Muscle of leg (tissue), 11 donors: ENCODE results near the gene SMAD3. TPM values are rescaled to one million over a fixed set of nuclear protein-coding genes. Genes with fewer than 3 reads are reported as not detected.

Experiments used
- DNase-seq: peaks from one replicate; pipeline ENCODE4 v3.0.0; 2013
- H3K27ac ChIP-seq: one replicate; pipeline ENCODE4 v1.5.1; 2013; ENCODE audit warnings: mild to moderate bottlenecking, low read length, control low read depth
- H3K27me3 ChIP-seq: one replicate; pipeline ENCODE4 v1.6.1; 2013; ENCODE audit warnings: low read length; ENCODE audit not compliant: control insufficient read depth, insufficient read depth
- H3K36me3 ChIP-seq: one replicate; pipeline ENCODE4 v1.6.1; 2013; ENCODE audit warnings: low read length; ENCODE audit not compliant: control insufficient read depth, insufficient read depth
- H3K4me1 ChIP-seq: one replicate; pipeline ENCODE4 v1.6.1; 2013; ENCODE audit warnings: low read length; ENCODE audit not compliant: control insufficient read depth, insufficient read depth
- H3K4me3 ChIP-seq: one replicate; pipeline ENCODE4 v1.5.1; 2013; ENCODE audit warnings: low read length, control low read depth
- H3K9me3 ChIP-seq: replicated peaks from 2 replicates; pipeline ENCODE4 v1.6.1; 2013; ENCODE audit warnings: low read depth, low read length; ENCODE audit not compliant: control insufficient read depth
- WGBS: methylation state at CpG from one replicate; pipeline ENCODE4 v1.1.5; 2013; ENCODE audit warnings: missing lambda C conversion rate; ENCODE audit not compliant: insufficient coverage; 5-methylcytosine and 5-hydroxymethylcytosine counted together
- polyA plus RNA-seq, 8 donors: library from polyadenylated mRNA; unstranded; fragments of 120-200 nt; gene quantifications; one replicate each; pipeline versions ENCODE4 v1.2.1 to v1.2.3, GENCODE V29; 2013; ENCODE audit warnings: inconsistent platforms in 1 of 8, low replicate concordance in 1 of 8; ENCODE audit not compliant: insufficient read length in 8 of 8, insufficient read depth in 1 of 8
- total RNA-seq: library from RNA; stranded (reverse); fragments of 120-200 nt; gene quantifications from one replicate; pipeline ENCODE4 v1.2.4, GENCODE V29; 2013

Gene SMAD3
- total and polyA plus RNA-seq, 9 donors = 18.3 to 34.0 (median 25.8) TPM

DNA sequence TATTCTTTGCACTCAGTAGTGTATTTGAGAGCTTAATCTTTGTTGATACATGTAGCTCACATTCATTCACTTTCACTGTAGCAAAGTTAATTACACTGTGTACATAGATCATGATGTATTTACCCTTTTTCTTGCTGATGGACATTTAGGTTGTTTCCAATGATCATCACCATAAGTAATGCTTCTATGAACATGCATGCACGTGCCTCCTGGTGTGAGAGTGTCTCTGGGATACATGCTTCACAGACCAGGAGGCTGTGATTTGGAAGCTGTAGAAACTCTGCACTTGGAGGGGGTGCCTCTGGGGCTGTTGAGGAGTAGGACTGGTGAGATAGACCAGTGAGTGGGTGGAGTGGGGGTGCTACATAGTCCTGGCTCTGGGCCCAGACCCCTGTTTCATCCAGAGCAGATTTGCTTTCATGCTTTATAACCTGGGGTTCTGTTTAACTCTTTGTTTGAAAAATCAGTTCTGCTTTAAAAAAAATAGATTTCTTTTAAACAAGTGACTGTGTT is 18.2 kb upstream of the SMAD3 start:
- no CpG with 5 or more reads among the region's 1 CpG for WGBS
- no peaks in the 10 kb centered on the region for H3K36me3 ChIP-seq
- no peak overlapping the region for H3K27ac ChIP-seq
- no peaks in the 10 kb centered on the region for H3K9me3 ChIP-seq
- no peak for DNase-seq
- no peak overlapping the region for H3K4me3 ChIP-seq
- H3K27me3 ChIP-seq = no peaks in the 10 kb centered on the region
- peaks cover 11% of the 10 kb centered on the region for H3K4me1 ChIP-seq

DNA sequence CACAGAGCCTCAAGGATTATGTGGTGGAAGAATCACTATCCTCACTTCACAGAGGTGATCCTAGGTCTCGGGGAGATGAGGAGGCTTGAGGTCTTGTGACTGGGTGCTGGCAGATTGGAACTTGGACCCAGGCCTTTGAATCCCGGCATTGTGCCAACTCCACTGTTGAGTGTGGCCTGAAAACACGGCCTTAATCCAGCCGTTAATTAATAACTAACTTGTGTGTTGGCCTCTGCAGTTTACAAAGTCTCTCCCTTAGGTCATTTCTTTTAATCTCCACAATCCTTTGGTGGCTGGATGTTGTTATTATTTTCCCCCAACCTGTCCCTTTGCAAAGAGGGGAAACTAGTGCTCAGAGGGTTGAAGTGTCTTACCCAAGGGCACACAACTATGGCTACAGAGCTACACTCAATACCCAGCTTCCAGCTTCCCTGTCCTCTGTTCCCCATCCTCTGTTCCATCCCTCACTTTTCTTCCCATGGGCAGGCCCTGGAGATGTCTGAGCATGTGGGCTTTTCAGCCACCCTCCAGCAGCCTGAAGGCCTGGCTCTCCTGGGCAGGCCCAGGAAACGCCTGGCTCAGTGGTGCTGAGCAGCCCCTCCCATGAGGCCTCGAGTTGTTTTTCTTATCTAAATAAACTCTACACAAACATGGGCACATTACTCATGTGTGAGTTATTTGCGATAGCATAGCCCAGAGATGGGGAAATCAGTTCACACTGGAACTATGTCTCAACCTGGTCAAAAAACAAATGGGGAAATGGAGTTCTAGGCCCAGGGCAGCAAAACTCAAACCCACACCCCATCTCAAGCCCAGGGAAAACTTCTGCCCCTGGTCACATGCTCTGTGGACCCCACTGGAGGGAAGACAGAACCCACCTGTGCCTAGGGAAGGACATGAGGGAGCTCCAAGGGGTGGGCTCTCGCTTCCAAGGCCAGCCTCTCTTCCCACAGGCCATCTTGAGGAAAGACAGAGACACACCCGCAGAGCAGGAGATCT is 16.8 kb upstream of the SMAD3 start:
- no peaks in the 10 kb centered on the region for H3K36me3 ChIP-seq
- no peak overlapping the region for H3K27ac ChIP-seq
- WGBS = 80% methylated on average over 2 of the region's 9 CpGs
- no peaks in the 10 kb centered on the region for H3K9me3 ChIP-seq
- H3K4me1 ChIP-seq = peaks cover 7% of the 10 kb centered on the region
- H3K4me3 ChIP-seq = no peak overlapping the region
- no peak for DNase-seq
- H3K27me3 ChIP-seq = no peaks in the 10 kb centered on the region

DNA sequence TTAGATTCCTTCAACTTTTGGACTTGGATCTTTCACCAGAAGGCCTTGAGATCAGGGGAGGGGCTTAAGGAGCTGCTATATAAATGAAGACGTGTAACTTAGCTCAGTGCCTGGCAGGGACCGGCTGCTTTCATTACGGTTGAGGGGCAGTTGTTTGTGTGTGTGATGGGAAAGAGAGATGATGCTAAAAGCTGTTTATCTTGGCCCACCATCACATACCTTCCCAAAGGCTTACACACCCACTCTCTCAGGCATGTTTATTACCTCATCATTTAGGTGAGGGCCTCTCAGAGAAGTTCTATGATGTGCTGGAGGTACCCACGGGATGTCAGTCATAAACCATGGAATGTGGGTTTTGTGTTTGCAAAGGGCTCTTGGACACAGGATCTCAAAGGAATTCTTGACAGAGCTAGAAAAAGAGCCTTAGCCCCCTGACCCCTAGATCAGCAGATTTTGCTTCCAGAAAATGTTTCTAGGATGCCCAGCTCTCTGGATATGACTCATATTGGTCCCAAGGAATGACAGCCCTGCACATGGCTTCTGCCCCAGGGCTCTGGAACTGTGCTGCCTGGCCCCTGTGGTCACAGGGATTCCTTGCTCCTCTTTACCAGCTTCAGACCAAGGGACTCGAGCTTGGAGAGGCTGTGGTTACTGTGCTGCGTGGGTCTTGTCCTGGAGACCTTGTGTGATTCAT is 15.9 kb upstream of the SMAD3 start:
- Histone ChIP-seq H3K9me3 (no peaks in the 10 kb centered on the region), H3K27ac (no peak overlapping the region), H3K27me3 (no peaks in the 10 kb centered on the region), H3K36me3 (no peaks in the 10 kb centered on the region), H3K4me3 (no peak overlapping the region), H3K4me1 (peaks cover under 1% of the 10 kb centered on the region)
- WGBS = 57% methylated on average over 3 of the region's 6 CpGs
- no peak for DNase-seq

DNA sequence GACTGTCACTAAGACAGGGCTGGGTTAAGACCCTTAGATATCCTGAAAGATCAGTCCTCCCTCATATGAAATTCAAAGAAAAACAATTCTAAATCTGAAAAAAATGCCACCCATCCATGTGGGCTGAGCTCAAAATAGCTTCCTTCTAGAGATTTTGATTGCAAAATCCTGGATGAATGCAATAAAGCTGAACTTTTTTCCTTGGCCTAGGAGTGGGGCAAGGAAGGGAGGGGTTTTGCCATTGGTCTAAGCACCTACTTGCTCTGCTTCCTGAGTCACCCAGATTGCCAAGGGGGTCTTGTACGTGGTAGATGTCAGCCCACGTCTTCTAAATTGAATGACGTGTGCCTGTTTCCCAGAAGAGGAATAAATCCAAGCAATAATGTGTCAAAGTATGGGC is 15.3 kb upstream of the SMAD3 start:
- no peak for DNase-seq
- Histone ChIP-seq H3K9me3 (no peaks in the 10 kb centered on the region), H3K27ac (no peak overlapping the region), H3K4me1 (no peaks in the 10 kb centered on the region), H3K4me3 (no peak overlapping the region), H3K36me3 (no peaks in the 10 kb centered on the region), H3K27me3 (no peaks in the 10 kb centered on the region)
- WGBS = no CpG with 5 or more reads among the region's 3 CpGs

DNA sequence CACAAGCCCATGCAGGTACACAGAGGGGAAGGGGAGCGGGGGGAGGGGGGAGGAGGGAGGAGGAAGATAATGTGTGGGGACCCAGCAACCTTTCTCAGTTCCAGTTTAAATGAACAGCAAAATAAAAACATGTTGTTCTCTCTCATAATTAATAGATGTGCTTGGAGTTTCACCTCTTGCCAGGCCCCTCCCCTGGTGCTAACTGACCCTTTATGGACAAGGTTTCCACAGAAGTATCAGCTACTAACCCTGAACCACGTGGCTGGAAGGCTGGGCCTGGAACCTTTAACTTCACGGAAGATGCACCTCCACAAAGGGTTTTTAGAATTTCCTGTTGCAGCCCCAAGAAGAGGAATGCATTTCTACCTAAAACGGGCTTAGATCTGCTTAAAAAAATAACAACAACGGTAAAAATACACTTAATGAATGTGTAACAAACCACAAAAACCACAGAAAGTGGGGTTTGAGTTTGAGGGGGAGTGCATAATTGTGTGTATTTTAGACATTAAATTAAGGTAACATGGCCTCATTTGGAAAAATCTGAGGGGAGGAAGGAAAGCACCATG is 14.8 kb upstream of the SMAD3 start:
- 0% methylated on average over 1 of the region's 5 CpGs for WGBS
- no peaks in the 10 kb centered on the region for H3K4me1 ChIP-seq
- no peaks in the 10 kb centered on the region for H3K9me3 ChIP-seq
- H3K27ac ChIP-seq = no peak overlapping the region
- no peak for DNase-seq
- no peaks in the 10 kb centered on the region for H3K27me3 ChIP-seq
- H3K4me3 ChIP-seq = no peak overlapping the region
- no peaks in the 10 kb centered on the region for H3K36me3 ChIP-seq

DNA sequence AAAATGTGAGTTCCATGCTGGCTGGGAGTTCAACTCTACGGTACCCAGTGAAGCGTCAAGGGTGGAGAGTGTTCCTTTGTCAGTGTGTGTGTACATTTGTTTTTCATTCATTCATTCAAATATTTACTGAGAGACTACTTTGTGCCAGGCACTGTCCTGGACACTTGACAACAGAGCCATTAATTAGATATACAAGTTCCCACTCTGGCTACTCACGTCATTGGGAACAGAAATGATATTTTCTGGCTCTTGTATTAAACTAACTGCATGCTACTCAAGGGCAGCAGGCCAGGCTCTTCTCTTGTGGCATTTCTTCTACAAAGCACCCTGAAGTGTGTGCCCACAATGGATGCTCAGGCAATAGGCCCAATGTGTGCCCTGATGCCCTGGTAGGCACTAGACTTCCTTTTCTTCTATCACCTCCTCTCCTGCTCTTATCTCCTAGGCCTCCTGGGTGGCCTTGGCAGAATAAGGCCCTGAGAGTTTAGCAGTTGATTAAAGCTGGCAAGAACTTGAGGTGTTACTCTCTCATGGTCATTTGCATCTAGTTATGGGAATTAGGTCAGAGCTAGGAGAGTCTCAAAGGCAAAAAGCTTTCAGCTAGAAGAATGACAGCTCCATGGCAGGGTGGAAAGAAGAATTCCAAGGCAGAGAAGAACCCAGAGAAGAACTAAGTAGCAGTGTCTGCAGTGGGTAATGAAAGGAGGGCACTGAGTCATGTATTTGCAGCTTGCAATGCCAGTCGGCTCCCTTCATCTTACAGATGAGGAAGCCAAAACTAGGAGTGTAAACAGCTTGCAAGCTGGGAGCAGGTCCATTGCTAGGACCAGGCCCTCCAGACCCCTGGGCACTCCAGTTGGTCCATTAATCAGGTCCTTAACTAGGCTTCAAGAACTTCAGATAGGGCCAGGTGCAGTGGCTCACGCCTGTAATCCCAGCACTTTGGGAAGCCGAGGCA is 14.0 kb upstream of the SMAD3 start:
- Histone ChIP-seq H3K27ac (no peak overlapping the region), H3K9me3 (no peaks in the 10 kb centered on the region), H3K27me3 (no peaks in the 10 kb centered on the region), H3K4me3 (no peak overlapping the region), H3K4me1 (no peaks in the 10 kb centered on the region), H3K36me3 (no peaks in the 10 kb centered on the region)
- DNase-seq = no peak
- 73% methylated on average over 2 of the region's 6 CpGs for WGBS

DNA sequence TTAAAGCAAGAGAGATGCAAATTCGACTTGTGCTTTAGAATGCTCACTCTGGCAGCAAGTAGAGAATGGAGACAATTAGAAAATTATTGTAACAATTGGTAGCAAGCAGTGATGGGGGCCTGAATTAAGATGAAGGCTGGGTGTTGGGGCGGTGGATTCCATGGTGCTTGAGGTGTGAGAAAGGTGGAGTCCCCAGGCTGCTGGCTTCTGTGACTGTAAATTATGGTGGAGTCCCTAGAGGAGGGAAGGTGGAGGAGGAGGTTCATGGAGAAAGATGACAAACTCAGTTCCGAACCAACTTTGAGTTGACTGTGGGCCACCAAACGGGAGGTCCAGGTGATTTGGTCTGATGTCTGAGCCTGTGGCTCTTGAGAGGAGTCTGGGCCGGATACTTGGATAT is 10.7 kb upstream of the SMAD3 start:
- Histone ChIP-seq H3K9me3 (no peaks in the 10 kb centered on the region), H3K36me3 (no peaks in the 10 kb centered on the region), H3K27me3 (no peaks in the 10 kb centered on the region), H3K4me3 (no peak overlapping the region), H3K27ac (no peak overlapping the region), H3K4me1 (peaks cover 9% of the 10 kb centered on the region)
- 83% methylated on average over 4 of the region's 5 CpGs for WGBS
- no peak for DNase-seq

DNA sequence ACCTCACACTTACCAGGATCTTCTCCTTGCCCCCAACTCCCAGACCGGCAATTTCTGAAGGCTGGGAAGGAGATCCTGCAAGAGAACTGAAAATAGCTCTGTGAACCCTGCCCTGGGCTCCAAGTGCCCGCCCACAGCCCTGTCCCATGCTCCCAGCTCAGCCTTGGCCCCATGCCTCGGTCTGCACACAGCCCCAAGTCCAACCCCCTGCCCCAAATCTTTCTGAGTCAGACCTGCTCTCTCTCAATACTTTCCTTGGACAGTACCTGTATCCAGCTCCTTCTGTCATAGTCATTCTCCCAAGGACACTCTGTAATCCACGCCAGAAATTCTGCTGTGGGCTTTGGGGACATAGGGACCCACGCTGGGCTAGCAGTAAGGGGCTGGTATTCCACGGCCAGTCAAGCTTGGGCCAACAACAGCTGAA is 6.3 kb upstream of the SMAD3 start:
- Histone ChIP-seq H3K36me3 (no peaks in the 10 kb centered on the region), H3K27me3 (no peaks in the 10 kb centered on the region), H3K4me3 (no peak overlapping the region), H3K9me3 (no peaks in the 10 kb centered on the region), H3K4me1 (peaks cover 19% of the 10 kb centered on the region), H3K27ac (peak overlapping the region; percentile 13)
- DNase-seq = peak; percentile 61
- WGBS = 46% methylated on average over 4 of the region's 6 CpGs

DNA sequence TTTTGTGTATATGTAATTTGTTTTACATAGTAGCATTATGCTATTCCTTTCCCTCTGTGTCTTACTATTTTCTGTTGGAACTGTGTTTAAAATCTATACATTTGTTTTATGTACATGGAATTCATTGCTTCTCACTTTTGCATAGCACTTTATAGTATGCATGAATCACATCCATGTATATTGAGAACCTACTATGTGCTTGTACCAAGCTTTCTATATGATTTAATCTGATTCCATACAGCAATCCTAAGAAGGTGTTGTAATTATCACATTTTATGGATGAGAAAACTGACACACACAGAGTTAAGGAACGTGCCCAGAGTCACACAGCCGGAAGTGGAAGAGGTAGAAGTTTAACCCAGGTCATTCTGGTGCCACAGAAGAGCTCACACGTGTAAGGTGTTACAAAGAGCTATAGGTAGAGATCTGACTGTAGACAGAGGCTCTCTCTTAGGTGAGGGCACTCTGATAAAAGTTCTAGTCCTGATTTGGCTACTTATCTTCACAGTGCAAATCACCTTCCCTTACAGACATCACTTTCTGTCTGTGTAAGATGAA is 3.5 kb upstream of the SMAD3 start:
- WGBS = 60% methylated on average over 1 of the region's 3 CpGs
- H3K27ac ChIP-seq = no peak overlapping the region
- H3K4me1 ChIP-seq = peaks cover 28% of the 10 kb centered on the region
- H3K27me3 ChIP-seq = no peaks in the 10 kb centered on the region
- DNase-seq = no peak
- no peak overlapping the region for H3K4me3 ChIP-seq
- H3K36me3 ChIP-seq = no peaks in the 10 kb centered on the region
- H3K9me3 ChIP-seq = no peaks in the 10 kb centered on the region
